ENCODE results near the gene LRP2.

Gene LRP2

DNA sequence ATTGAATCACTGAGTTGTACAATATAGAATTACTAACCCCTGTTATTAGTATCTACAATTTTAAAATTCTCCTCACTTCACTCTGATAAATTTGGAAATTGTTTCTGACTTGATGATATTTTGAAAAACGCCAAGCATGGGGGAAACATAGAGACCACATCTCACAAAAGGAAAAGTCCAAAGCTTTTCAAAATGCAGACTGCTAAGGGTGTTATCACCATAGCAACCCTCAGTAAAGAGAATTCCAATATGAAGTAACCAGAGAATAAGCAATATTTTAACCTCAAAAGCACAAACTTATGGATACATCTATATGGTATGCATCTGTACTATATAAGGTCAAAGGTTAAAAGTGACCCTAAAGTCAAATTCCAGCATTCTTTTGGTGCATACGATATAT, 22.7 kb downstream of the LRP2 start:
- Histone ChIP-seq H3K9me3 (ENCODE audit: insufficient read depth, low read depth, low read length) (no peaks in the 10 kb centered on the region), H3K4me3 (ENCODE audit: low read length, poor library complexity, severe bottlenecking) (no peak overlapping the region), H3K27me3 (ENCODE audit: insufficient read depth, low read length, poor library complexity, severe bottlenecking) (no peaks in the 10 kb centered on the region), H4K20me1 (ENCODE audit: insufficient read depth, low read length, poor library complexity, severe bottlenecking) (no peaks in the 10 kb centered on the region), H3K79me2 (ENCODE audit: insufficient read depth, low read length) (no peaks in the 10 kb centered on the region), H3K9me2 (replicated peaks; ENCODE audit: low read depth, low read length) (no peaks in the 10 kb centered on the region), H3K4me2 (ENCODE audit: low read depth, low read length, poor library complexity, severe bottlenecking) (no peak overlapping the region), H3F3A (ENCODE audit: low read depth) (no peaks in the 10 kb centered on the region), H2AFZ (ENCODE audit: low read length) (no peak overlapping the region), H3K36me3 (ENCODE audit: insufficient read depth, low read length) (no peaks in the 10 kb centered on the region), H3K9ac (ENCODE audit: low read depth, low read length, poor library complexity, severe bottlenecking) (no peak overlapping the region), H3K4me1 (ENCODE audit: insufficient read depth, low read length, poor library complexity, severe bottlenecking) (no peaks in the 10 kb centered on the region)
- TF ChIP-seq EZH2phosphoT487 (IDR thresholded peaks at IDR 0.05; ENCODE audit: borderline replicate concordance) (no peak), CTCF (conservative IDR thresholded peaks at IDR 0.05; ENCODE audit: low read length) (no peak)

- TF ChIP-seq CTCF (conservative IDR thresholded peaks at IDR 0.05; ENCODE audit: low read length) = no peak
- TF ChIP-seq EZH2phosphoT487 (IDR thresholded peaks at IDR 0.05; ENCODE audit: borderline replicate concordance) = no peak
- Histone ChIP-seq H3K9me3 (ENCODE audit: insufficient read depth, low read depth, low read length) (no peaks in the 10 kb centered on the region), H3K79me2 (ENCODE audit: insufficient read depth, low read length) (no peaks in the 10 kb centered on the region), H2AFZ (ENCODE audit: low read length) (no peak overlapping the region), H3K27me3 (ENCODE audit: insufficient read depth, low read length, poor library complexity, severe bottlenecking) (no peaks in the 10 kb centered on the region), H3K9me2 (replicated peaks; ENCODE audit: low read depth, low read length) (no peaks in the 10 kb centered on the region), H3K4me1 (ENCODE audit: insufficient read depth, low read length, poor library complexity, severe bottlenecking) (no peaks in the 10 kb centered on the region), H4K20me1 (ENCODE audit: insufficient read depth, low read length, poor library complexity, severe bottlenecking) (no peaks in the 10 kb centered on the region), H3K4me3 (ENCODE audit: low read length, poor library complexity, severe bottlenecking) (no peak overlapping the region), H3K4me2 (ENCODE audit: low read depth, low read length, poor library complexity, severe bottlenecking) (no peak overlapping the region), H3K9ac (ENCODE audit: low read depth, low read length, poor library complexity, severe bottlenecking) (no peak overlapping the region), H3F3A (ENCODE audit: low read depth) (no peaks in the 10 kb centered on the region), H3K36me3 (ENCODE audit: insufficient read depth, low read length) (no peaks in the 10 kb centered on the region)
Observed at GRCh38 chr2:169336695-169337094, 25.6 kb downstream of the LRP2 start.

DNA sequence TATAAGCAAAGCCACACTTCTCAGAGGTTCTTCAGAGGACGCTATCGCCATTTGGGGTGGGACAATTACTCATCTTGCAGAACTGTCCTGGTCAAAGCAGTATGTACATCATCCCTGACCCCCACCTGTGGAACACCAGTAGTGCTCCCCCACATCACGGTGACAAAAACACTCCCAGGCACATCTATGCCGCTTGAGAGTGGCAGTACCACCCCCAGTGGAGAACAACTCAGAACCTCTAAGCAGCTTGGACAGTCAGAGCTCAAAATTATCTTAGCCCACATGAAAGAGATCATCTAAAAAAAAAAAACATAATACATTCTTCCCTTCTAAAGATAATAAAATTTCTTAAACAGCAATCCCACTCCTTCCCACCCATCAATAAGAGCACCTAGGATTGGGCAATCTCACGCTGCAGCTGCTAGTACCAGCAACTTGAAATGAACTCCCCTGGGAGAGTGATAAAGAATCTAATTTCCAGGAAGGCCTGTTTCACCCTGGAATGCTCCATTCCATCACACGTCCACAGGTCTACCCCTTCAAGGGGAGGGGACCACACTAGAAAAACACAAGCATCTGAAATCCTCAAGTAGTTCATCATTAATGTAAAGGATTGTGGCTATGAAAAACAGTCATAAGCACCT, 31.7 kb downstream of the LRP2 start:
- H3K9ac ChIP-seq (ENCODE audit: low read depth, low read length, poor library complexity, severe bottlenecking) = no peak overlapping the region
- H3K27me3 ChIP-seq (ENCODE audit: insufficient read depth, low read length, poor library complexity, severe bottlenecking) = no peaks in the 10 kb centered on the region
- no peak overlapping the region for H3K4me3 ChIP-seq (ENCODE audit: low read length, poor library complexity, severe bottlenecking)
- no peaks in the 10 kb centered on the region for H3F3A ChIP-seq (ENCODE audit: low read depth)
- no peaks in the 10 kb centered on the region for H3K9me3 ChIP-seq (ENCODE audit: insufficient read depth, low read depth, low read length)
- H4K20me1 ChIP-seq (ENCODE audit: insufficient read depth, low read length, poor library complexity, severe bottlenecking) = no peaks in the 10 kb centered on the region
- H3K36me3 ChIP-seq (ENCODE audit: insufficient read depth, low read length) = no peaks in the 10 kb centered on the region
- no peaks in the 10 kb centered on the region for H3K9me2 ChIP-seq (replicated peaks; ENCODE audit: low read depth, low read length)
- no peak overlapping the region for H3K4me2 ChIP-seq (ENCODE audit: low read depth, low read length, poor library complexity, severe bottlenecking)
- no peaks in the 10 kb centered on the region for H3K4me1 ChIP-seq (ENCODE audit: insufficient read depth, low read length, poor library complexity, severe bottlenecking)
- TF ChIP-seq CTCF (conservative IDR thresholded peaks at IDR 0.05; ENCODE audit: low read length) = no peak
- no peak for TF ChIP-seq EZH2phosphoT487 (IDR thresholded peaks at IDR 0.05; ENCODE audit: borderline replicate concordance)
- H2AFZ ChIP-seq (ENCODE audit: low read length) = no peak overlapping the region
- no peaks in the 10 kb centered on the region for H3K79me2 ChIP-seq (ENCODE audit: insufficient read depth, low read length)

Measured in Loucy (cell line).